GM12874 (cell line): Measurements from ENCODE around the gene EEF1A2.

ENCODE experiments used
- TF ChIP-seq, protein P1 (sequence below): IDR thresholded peaks from 2 replicates; pipeline ENCODE4 v1.5.1; 2011; ENCODE audit warnings: low read depth, mild to moderate bottlenecking, control low read depth, low read length, moderate library complexity; ENCODE audit not compliant: insufficient read depth

The EEF1A2 gene

DNA sequence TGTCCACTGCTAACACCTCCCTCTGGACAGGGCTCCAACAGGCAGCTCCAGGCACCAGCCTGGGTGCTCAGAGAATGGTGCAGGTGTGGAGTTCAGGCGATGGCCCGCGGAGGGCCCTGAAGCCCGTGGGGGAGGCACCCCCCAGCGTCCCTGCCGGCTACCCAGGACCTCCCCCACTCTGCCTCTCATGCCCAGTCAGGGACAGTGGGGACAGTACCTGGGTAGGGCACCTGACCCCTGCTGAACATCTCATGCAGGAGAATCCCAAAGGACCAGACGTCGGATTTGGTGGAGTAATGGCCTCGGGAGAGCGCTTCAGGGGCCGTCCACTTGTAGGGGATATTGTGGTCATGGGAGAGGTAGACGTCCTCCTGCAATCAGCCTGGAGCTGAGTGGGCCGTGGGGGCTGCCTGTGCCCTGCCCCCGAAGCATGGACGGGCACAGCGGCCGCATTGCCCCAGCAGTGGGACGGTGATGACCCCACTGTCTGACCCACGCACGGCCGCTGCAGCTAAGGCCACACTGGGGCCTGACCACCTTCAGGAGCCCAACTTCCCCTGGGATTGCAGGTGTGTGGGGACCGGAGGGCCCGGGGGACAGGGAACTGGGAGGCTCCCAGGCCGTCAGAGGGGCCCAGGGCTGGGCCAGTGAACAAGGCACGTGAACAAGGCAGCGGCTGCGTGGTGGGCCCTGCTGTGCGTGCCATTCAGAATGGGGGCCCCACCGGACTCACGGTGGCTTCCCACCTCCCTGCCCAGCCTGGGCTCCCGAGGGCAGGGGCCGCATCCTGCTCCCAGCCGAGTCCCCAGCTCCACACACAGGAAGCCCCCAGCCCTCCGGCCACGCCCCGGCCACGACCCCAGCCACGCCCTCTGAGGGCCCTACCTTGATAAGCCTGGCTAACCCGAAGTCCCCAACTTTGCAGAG lies 31.2 kb upstream of the EEF1A2 start:
- TF ChIP-seq, protein P1, sequence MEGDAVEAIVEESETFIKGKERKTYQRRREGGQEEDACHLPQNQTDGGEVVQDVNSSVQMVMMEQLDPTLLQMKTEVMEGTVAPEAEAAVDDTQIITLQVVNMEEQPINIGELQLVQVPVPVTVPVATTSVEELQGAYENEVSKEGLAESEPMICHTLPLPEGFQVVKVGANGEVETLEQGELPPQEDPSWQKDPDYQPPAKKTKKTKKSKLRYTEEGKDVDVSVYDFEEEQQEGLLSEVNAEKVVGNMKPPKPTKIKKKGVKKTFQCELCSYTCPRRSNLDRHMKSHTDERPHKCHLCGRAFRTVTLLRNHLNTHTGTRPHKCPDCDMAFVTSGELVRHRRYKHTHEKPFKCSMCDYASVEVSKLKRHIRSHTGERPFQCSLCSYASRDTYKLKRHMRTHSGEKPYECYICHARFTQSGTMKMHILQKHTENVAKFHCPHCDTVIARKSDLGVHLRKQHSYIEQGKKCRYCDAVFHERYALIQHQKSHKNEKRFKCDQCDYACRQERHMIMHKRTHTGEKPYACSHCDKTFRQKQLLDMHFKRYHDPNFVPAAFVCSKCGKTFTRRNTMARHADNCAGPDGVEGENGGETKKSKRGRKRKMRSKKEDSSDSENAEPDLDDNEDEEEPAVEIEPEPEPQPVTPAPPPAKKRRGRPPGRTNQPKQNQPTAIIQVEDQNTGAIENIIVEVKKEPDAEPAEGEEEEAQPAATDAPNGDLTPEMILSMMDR = no peak

DNA sequence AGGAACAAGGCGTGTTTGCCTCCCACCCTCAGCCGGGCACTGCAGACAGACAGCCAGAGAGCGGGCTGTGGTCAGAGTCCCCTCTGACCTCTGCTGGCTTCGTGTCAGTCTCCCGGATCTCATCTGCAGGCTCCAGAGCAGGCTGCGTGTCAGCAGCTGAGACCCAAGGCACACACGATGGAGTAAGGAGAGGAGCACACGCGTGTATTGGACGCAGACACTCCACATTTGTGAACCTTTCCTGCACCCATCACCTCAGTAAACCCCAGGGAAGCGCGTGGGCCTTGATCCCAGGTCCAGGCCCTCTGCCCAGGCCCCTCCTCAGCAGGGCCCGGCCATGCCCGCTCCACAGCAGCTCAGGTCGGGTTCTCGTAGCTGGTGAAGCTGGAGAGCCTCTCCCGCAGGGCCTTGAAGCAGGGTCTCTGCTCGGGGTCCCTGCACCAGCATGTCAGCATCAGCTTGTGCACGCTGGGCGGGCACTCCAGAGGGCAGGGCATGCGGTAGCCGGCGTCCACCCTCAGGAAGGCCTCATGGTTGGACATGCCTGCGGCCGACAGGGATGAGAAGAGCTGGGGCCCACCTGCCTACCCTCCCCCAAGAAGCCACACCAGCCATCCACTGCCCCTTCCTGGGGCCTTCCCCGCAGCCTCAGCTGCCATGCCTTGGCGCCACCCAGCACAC lies 30.4 kb upstream of the EEF1A2 start:
- TF ChIP-seq, protein P1 = no peak

DNA sequence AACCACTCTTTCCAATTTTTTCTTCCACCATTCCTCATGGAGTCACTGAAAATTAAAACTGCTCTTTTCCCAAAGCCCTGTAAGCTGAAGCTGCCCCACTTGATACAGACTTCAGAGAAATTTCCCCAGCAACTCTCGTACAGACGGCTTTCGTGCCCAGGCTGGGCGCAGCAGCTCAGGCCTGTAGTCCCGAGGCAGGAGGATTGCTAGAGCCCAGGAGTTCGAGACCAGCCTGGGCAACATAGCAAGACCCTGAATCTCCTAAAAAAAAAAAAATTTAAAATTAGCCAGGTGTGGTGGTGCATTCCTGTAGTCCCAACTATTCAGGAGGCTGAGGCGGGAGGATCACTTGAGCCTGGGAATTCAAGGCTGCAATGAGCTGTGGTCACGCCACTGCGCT lies 28.3 kb upstream of the EEF1A2 start:
- TF ChIP-seq, protein P1 = no peak

DNA sequence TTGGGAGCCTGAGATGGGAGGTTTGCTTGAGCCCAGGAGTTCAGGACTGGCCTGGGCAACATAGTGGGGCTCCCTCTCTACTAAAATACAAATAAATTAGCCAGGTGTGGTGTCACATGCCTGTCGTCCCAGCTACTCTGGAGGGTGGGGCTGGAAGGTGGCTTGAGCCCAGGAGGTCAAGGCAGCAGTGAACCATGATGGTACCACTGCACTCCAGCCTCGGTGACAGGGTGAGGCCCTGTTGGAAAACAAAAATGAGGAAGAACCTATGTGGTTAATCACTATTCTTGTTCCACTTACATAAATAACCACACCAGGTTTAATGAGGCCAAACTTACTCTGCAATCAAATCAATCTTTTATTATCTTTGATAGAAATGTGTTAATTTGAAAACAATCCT lies 27.1 kb upstream of the EEF1A2 start:
- TF ChIP-seq, protein P1 = no peak

DNA sequence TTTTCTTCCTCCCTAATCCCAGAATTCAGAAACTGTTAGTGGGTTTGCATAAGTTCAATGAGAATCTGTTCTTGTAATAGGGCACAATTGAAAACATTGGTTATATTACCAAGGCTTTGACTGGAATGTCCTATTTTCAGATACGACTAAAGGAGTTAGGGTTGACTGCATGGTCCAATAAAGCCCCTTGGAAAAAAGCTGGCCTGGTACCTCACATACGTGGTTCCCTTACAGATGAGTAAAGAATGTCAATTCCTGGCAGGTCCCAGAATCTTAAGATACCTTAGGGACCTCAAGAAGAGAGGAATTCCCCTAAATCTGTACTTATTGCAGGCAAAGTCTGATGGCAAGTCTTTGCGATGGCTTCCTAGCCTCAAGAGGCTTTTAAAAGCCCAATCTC lies 26.3 kb upstream of the EEF1A2 start:
- TF ChIP-seq, protein P1 = no peak

DNA sequence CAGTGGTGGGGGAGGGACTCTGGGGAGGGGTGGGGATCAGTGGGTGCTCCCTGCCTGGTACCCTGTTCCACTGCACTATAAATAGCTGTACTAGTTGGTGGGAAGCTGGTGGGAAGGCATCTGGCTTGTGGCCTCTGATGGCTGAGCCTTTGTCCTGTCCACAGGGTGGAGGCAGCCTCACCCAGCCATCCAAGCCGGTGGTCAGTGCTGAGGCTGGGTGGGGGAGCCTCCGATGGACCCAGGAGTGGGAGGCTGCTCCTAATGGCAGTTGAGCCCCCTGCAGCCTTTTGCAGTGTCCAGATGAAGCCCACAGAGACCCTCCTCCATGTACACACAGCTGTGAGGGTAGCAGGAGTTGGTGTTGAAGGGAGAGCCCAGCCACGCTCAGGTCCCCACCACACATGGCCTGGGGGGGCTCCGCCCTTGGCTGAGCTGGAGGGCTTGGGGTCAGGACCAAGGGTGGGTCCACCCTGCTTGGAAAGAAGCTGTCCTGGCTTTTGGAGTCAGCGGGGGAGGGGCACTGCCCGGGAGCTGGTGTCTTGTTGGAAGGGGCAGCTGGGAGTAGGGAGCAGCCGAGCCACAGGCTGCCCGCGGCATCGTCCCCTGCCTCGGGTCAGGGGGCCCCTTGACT lies 24.2 kb upstream of the EEF1A2 start:
- TF ChIP-seq, protein P1 = no peak

DNA sequence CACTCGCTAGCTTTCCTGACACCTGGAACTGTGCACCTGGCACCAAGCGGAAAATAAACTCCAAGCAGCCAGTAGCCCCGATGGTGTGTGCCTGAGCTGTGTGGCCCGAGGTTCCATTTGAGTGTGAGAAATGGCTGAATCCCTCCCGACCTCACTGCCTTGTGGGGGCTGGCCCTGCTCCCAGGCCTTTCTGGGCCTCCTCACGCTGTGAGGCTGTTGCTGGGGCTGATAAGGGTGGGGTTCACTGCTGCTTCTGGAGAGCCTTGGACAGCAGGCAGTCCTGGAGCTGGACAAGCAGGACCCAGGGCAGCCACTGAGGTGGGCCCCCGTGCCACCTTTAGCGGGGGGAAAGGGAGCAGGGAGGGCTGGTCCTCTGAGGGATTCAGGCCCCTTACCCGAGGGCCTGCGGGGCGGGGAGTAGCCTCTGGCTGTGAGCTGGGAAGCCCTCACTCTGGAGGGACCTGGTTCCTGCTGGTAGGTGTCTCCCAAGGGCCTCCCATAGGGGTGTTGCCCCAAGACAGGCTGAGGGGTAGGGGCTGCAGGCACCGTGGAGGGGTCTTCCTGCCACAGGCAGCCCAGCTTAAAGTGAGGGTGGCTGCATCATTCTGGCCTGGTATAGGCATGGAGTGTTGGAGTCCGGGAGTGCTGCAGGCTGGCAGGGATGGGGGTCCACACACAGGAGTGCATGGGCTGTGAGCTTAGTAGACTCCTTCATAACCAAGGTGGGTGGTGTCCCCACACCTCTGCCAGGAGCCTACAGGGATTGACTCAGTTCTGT lies 23.4 kb upstream of the EEF1A2 start:
- TF ChIP-seq, protein P1 = no peak
